Suprapubic skin (tissue), 4 donors: ENCODE results near the gene SCFD2. TPM values are rescaled to one million over a fixed set of nuclear protein-coding genes. Genes with fewer than 3 reads are reported as not detected.

Experiments
- DNase-seq, 2 donors: peaks; one replicate each; pipeline ENCODE4 v3.0.0-alpha.2; 2019; ENCODE audit warnings: low spot score in 2 of 2
- H3K27ac ChIP-seq: fragments of 200-600 bp; sonication (generic); one replicate; pipeline ENCODE4 v1.5.1; 2019
- H3K27me3 ChIP-seq: fragments of 200-600 bp; sonication (generic); one replicate; pipeline ENCODE4 v1.5.1; 2019
- H3K36me3 ChIP-seq: fragments of 200-600 bp; sonication (generic); one replicate; pipeline ENCODE4 v1.5.1; 2019
- H3K4me1 ChIP-seq: fragments of 200-600 bp; sonication (generic); one replicate; pipeline ENCODE4 v1.5.1; 2019
- H3K4me3 ChIP-seq: fragments of 200-600 bp; sonication (generic); one replicate; pipeline ENCODE4 v1.5.1; 2019; ENCODE audit warnings: mild to moderate bottlenecking
- H3K9me3 ChIP-seq: fragments of 200-600 bp; sonication (generic); one replicate; pipeline ENCODE4 v1.5.1; 2019
- CTCF ChIP-seq, 2 donors: fragments of 200-600 bp in 1 of 2; fragments of 450-650 bp in 1 of 2; sonication (generic) in 1 of 2; IDR thresholded peaks; one replicate each; pipeline ENCODE4 v1.5.1; 2016 to 2019; ENCODE audit warnings: antibody characterized with exemption in 2 of 2, mild to moderate bottlenecking in 1 of 2, moderate library complexity in 1 of 2
- EP300 ChIP-seq: sonication (generic); formaldehyde crosslinking; IDR thresholded peaks from one replicate; pipeline ENCODE4 v1.6.1; 2017; ENCODE audit warnings: antibody characterized with exemption
- POLR2A ChIP-seq, 2 donors: fragments of 450-650 bp; IDR thresholded peaks; one replicate each; pipeline ENCODE4 v1.6.1; 2017; ENCODE audit warnings: antibody characterized with exemption in 2 of 2, mild to moderate bottlenecking in 2 of 2, moderate library complexity in 2 of 2
- POLR2AphosphoS5 ChIP-seq, 3 donors: sonication (generic); formaldehyde crosslinking; IDR thresholded peaks; one replicate each; pipeline ENCODE4 v1.6.1; 2017; ENCODE audit warnings: antibody characterized with exemption in 3 of 3
- WGBS: methylation state at CpG from one replicate; pipeline ENCODE4 v1.1.5; 2018; 5-methylcytosine and 5-hydroxymethylcytosine counted together
- total RNA-seq, 4 donors: library from RNA; depleted of rRNA; stranded (reverse); fragments of >200 nt; gene quantifications; one replicate each; pipeline ENCODE4 v1.1.0, GENCODE V29; 2016

Gene SCFD2
- total RNA-seq, 4 donors from 2014 or later = 25.5 to 39.5 (median 31.9) TPM

- Histone ChIP-seq H3K4me1 (peaks cover 23% of the 10 kb centered on the region), H3K27me3 (peaks cover 14% of the 10 kb centered on the region), H3K27ac (no peak overlapping the region), H3K36me3 (no peaks in the 10 kb centered on the region), H3K9me3 (no peaks in the 10 kb centered on the region), H3K4me3 (no peak overlapping the region)
- DNase-seq = no peak
- WGBS = 83% methylated on average over 4 of the region's 4 CpGs
- TF ChIP-seq EP300 = no peak
- TF ChIP-seq CTCF (IDR thresholded peaks at IDR 0.05) = no peak
- TF ChIP-seq POLR2AphosphoS5 (IDR thresholded peaks at IDR 0.05) = no peak
- no peak for TF ChIP-seq POLR2A (IDR thresholded peaks at IDR 0.05)
Observed at GRCh38 chr4:53374777-53375258, 9.0 kb upstream of the SCFD2 start.

- peaks cover 3% of the 10 kb centered on the region for H3K4me1 ChIP-seq
- no peak overlapping the region for H3K4me3 ChIP-seq
- no peaks in the 10 kb centered on the region for H3K9me3 ChIP-seq
- no peaks in the 10 kb centered on the region for H3K36me3 ChIP-seq
- peaks cover 31% of the 10 kb centered on the region for H3K27me3 ChIP-seq
- WGBS = 79% methylated on average over 4 of the region's 4 CpGs
- TF ChIP-seq POLR2AphosphoS5 (IDR thresholded peaks at IDR 0.05) (no peak), POLR2A (IDR thresholded peaks at IDR 0.05) (no peak), CTCF (IDR thresholded peaks at IDR 0.05) (no peak), EP300 (no peak)
- H3K27ac ChIP-seq = no peak overlapping the region
- no peak for DNase-seq
Observed at GRCh38 chr4:53371843-53372521, 6.1 kb upstream of the SCFD2 start.

- no peak for DNase-seq
- Histone ChIP-seq H3K36me3 (no peaks in the 10 kb centered on the region), H3K27ac (no peak overlapping the region), H3K27me3 (peaks cover 31% of the 10 kb centered on the region), H3K4me1 (peaks cover 4% of the 10 kb centered on the region), H3K4me3 (no peak overlapping the region), H3K9me3 (no peaks in the 10 kb centered on the region)
- TF ChIP-seq POLR2AphosphoS5 (IDR thresholded peaks at IDR 0.05) (no peak), EP300 (no peak), POLR2A (IDR thresholded peaks at IDR 0.05) (no peak), CTCF (IDR thresholded peaks at IDR 0.05) (no peak)
- WGBS = 89% methylated on average over 3 of the region's 3 CpGs
Observed at GRCh38 chr4:53371049-53371448, 5.2 kb upstream of the SCFD2 start.

DNA sequence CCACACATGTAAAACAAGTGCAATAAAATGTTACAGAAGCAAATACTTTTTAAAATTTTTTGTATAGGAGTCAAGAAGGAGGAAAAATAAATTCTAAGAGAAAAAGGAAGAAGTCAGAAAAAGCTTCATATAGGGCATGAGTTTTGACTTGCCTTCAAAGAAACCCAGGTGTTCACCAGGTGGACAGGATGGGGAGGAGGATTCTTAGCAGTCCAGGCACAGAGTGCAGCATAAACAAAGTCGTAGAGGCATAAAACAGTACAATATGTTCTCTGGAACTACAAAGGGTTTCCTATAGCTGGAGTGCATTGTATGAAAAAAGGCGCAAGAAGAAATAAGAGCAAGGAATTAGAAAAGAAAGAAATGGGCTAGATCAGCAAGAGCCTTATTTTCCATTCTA lies 1.9 kb upstream of the SCFD2 start:
- Histone ChIP-seq H3K27ac (no peak overlapping the region), H3K4me1 (peaks cover 31% of the 10 kb centered on the region), H3K27me3 (peaks cover 31% of the 10 kb centered on the region), H3K36me3 (no peaks in the 10 kb centered on the region), H3K4me3 (no peak overlapping the region), H3K9me3 (no peaks in the 10 kb centered on the region)
- no peak for DNase-seq
- TF ChIP-seq EP300 = no peak
- TF ChIP-seq POLR2AphosphoS5 (IDR thresholded peaks at IDR 0.05) = no peak
- no peak for TF ChIP-seq CTCF (IDR thresholded peaks at IDR 0.05)
- 39% methylated on average over 2 of the region's 2 CpGs for WGBS

GRCh38 chr4:53366301-53366716 lies 448 bp upstream of the SCFD2 start:
- no peak for DNase-seq
- peak overlapping the region; percentile 47 for H3K27ac ChIP-seq
- 16% methylated on average over 8 of the region's 8 CpGs for WGBS
- no peaks in the 10 kb centered on the region for H3K9me3 ChIP-seq
- no peak for TF ChIP-seq CTCF (IDR thresholded peaks at IDR 0.05)
- H3K4me1 ChIP-seq = peaks cover 46% of the 10 kb centered on the region
- H3K36me3 ChIP-seq = no peaks in the 10 kb centered on the region
- peak overlapping the region; percentile 96 for H3K4me3 ChIP-seq
- peaks cover 27% of the 10 kb centered on the region for H3K27me3 ChIP-seq
